Peyer's patch (tissue), 4 donors: ENCODE measurements around the gene SLC26A11. TPM values are rescaled to one million over a fixed set of nuclear protein-coding genes. Genes with fewer than 3 reads are reported as not detected.

Experiments
- DNase-seq, 3 donors: peaks; one replicate each; pipeline ENCODE4 v3.0.0-alpha.2; 2017 to 2019
- H3K27ac ChIP-seq, 4 donors: fragments of 200-600 bp; sonication (generic); one replicate each; pipeline ENCODE4 v1.5.1; 2016 to 2019
- H3K27me3 ChIP-seq, 2 donors: fragments of 200-600 bp; sonication (generic); one replicate each; pipeline ENCODE4 v1.5.1; 2019
- H3K36me3 ChIP-seq, 3 donors: fragments of 200-600 bp; sonication (generic); one replicate each; pipeline ENCODE4 v1.5.1; 2016 to 2019
- H3K4me1 ChIP-seq, 4 donors: fragments of 200-600 bp; sonication (generic); one replicate each; pipeline ENCODE4 v1.5.1; 2016 to 2019
- H3K4me3 ChIP-seq, 4 donors: fragments of 200-600 bp; sonication (generic); 1 replicate in 3 of 4; 2 replicates in 1 of 4; pipeline ENCODE4 v1.5.1; 2016 to 2019; ENCODE audit warnings: mild to moderate bottlenecking in 1 of 4
- H3K9me3 ChIP-seq, 4 donors: fragments of 200-600 bp; sonication (generic); one replicate each; pipeline ENCODE4 v1.5.1; 2016 to 2019; ENCODE audit warnings: mild to moderate bottlenecking in 1 of 4
- POLR2A ChIP-seq, 2 donors: fragments of 450-650 bp; IDR thresholded peaks; one replicate each; pipeline ENCODE4 v1.5.1; 2017; ENCODE audit warnings: antibody characterized with exemption in 2 of 2, mild to moderate bottlenecking in 2 of 2, moderate library complexity in 2 of 2
- total RNA-seq, 4 donors: library from RNA; depleted of rRNA; stranded (reverse); fragments of >200 nt; gene quantifications; one replicate each; pipeline ENCODE4 v1.1.0, GENCODE V29; 2016
- TF ChIP-seq, protein P1 (sequence below), 6 experiments: fragments of 450-650 bp in 4 of 6; fragments of 200-600 bp in 2 of 6; sonication (generic) in 1 of 6; IDR thresholded peaks; one replicate each; pipeline ENCODE4 v1.5.1; 2017 to 2019; ENCODE audit warnings: antibody characterized with exemption in 6 of 6, mild to moderate bottlenecking in 3 of 6, moderate library complexity in 1 of 6

SLC26A11 gene
- total RNA-seq, 4 donors from 2014 or later = 28.1 to 42.9 (median 33.1) TPM

DNA sequence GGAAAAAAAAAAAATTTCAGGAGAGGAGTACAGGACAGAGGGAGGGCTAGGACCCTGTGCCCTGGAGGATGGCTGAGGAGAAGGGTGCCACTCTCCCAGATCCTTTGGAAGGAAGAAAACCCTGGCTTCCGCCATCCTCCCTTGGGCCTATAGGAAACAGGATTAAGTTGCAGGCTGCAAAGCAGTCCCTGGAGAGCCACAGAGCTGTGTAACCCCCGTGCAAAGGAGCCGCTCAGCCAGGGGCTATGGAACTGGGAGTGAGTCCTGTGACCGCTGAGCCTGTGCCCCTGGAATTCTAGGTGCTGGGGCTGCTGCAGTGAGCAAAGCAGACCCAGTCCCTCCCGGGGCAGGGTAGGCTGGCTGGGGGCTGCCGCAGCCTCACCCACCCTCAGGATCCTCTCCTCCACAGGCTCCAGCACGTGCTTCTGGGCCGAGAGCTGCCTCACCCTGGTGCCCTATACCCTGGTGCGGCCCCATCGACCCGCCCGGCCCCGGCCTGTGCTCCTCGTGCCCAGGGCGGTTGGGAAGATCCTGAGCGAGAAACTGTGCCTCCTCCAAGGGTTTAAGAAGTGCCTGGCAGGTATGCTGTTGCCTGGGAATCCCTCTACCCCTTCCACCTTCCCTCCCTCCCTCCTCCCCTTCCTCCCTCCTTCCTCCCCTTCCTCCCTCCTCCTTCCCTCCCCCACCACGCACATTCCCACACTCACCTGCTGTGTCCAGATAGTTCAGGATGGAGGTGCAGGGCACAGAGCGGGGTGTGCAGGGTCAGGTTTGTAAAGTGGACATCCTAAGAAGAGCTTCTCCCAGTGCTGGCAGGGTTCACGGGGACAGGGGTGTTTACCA is 15.4 kb upstream of the SLC26A11 start:
- no peak for DNase-seq
- Histone ChIP-seq H3K4me1 (no peaks in the 10 kb centered on the region), H3K27me3 (no peaks in the 10 kb centered on the region), H3K27ac (no peak overlapping the region), H3K9me3 (no peaks in the 10 kb centered on the region), H3K36me3 (peaks cover 0 to 10% (median 0%) of the 10 kb centered on the region in 3 donors), H3K4me3 (no peak overlapping the region)
- TF ChIP-seq, protein P1, sequence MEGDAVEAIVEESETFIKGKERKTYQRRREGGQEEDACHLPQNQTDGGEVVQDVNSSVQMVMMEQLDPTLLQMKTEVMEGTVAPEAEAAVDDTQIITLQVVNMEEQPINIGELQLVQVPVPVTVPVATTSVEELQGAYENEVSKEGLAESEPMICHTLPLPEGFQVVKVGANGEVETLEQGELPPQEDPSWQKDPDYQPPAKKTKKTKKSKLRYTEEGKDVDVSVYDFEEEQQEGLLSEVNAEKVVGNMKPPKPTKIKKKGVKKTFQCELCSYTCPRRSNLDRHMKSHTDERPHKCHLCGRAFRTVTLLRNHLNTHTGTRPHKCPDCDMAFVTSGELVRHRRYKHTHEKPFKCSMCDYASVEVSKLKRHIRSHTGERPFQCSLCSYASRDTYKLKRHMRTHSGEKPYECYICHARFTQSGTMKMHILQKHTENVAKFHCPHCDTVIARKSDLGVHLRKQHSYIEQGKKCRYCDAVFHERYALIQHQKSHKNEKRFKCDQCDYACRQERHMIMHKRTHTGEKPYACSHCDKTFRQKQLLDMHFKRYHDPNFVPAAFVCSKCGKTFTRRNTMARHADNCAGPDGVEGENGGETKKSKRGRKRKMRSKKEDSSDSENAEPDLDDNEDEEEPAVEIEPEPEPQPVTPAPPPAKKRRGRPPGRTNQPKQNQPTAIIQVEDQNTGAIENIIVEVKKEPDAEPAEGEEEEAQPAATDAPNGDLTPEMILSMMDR (IDR thresholded peaks at IDR 0.05) = no peak
- TF ChIP-seq POLR2A (IDR thresholded peaks at IDR 0.05) = no peak

DNA sequence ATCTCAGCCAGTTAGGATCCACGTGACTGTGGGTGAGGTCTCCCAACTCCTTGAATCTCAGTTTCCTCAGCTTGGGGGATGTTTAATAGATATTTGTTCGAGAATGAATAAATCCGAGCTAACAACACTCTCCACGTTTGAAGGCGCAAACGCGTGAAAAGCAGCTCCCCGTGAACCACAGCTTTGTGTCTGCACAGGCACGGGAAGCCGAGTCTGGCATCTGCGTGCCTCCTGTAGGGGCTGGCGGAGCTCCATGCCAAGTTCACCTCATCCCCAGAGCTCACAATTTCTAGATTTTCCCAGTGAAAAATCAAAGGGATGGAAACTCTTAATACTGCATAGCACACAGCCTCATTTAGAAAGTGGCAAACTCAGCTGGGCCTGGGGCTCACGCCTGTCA is 14.4 kb upstream of the SLC26A11 start:
- DNase-seq = no peak
- Histone ChIP-seq H3K27ac (no peak overlapping the region), H3K9me3 (no peaks in the 10 kb centered on the region), H3K4me3 (no peak overlapping the region), H3K4me1 (no peaks in the 10 kb centered on the region), H3K27me3 (no peaks in the 10 kb centered on the region), H3K36me3 (peaks cover 0 to 20% (median 0%) of the 10 kb centered on the region in 3 donors)
- no peak for TF ChIP-seq POLR2A (IDR thresholded peaks at IDR 0.05)
- TF ChIP-seq, protein P1 (IDR thresholded peaks at IDR 0.05) = no peak

DNA sequence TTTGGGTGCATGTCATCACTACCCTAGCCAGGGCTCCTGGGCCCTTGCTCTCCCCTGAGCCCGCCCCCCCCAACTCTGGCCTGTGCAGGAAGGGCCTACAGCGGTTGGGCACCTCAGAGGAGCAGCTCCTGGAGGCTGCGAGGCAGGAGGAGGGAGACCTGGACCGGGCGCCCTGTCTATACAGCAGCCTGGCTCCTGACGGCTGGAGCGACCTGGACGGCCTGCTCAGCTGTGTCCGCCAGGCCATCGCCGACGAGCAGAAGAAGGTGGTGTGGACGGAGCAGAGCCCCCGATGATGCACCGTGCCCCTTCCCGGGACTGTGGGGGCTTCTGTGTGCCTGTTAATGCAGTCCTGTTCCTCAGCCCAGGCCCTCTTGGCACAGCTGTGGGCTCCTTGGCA is 12.2 kb upstream of the SLC26A11 start:
- no peak overlapping the region for H3K4me3 ChIP-seq
- no peaks in the 10 kb centered on the region for H3K9me3 ChIP-seq
- TF ChIP-seq, protein P1 (IDR thresholded peaks at IDR 0.05) = no peak
- no peak for TF ChIP-seq POLR2A (IDR thresholded peaks at IDR 0.05)
- DNase-seq = no peak
- no peaks in the 10 kb centered on the region for H3K4me1 ChIP-seq
- no peaks in the 10 kb centered on the region for H3K27me3 ChIP-seq
- H3K36me3 ChIP-seq = peaks cover 0 to 41% (median 0%) of the 10 kb centered on the region in 3 donors
- H3K27ac ChIP-seq = no peak overlapping the region

DNA sequence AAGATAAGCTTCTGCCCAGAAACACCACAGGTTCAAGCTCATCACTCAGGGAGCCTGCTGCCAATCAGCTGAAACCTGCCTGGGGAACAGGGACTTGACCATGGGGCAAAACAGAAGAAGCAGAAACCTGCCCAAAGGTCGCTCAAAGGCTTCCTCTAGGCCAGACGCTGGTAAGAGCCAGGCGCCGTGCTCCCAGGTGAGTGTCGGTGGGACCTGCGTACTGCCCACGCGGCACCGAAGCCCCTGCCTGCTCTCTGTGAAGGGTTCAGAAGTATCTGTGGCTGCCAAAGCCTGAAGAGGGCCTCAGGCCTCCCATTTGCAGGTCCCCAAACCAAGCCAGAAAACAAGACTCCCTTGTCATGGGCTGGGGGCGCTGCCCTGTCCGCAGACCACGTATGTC is 10.5 kb upstream of the SLC26A11 start:
- Histone ChIP-seq H3K9me3 (no peaks in the 10 kb centered on the region), H3K4me3 (no peak overlapping the region), H3K4me1 (no peaks in the 10 kb centered on the region), H3K36me3 (peaks cover 0 to 55% (median 0%) of the 10 kb centered on the region in 3 donors), H3K27ac (no peak overlapping the region), H3K27me3 (no peaks in the 10 kb centered on the region)
- no peak for DNase-seq
- no peak for TF ChIP-seq POLR2A (IDR thresholded peaks at IDR 0.05)
- TF ChIP-seq, protein P1 (IDR thresholded peaks at IDR 0.05) = no peak

DNA sequence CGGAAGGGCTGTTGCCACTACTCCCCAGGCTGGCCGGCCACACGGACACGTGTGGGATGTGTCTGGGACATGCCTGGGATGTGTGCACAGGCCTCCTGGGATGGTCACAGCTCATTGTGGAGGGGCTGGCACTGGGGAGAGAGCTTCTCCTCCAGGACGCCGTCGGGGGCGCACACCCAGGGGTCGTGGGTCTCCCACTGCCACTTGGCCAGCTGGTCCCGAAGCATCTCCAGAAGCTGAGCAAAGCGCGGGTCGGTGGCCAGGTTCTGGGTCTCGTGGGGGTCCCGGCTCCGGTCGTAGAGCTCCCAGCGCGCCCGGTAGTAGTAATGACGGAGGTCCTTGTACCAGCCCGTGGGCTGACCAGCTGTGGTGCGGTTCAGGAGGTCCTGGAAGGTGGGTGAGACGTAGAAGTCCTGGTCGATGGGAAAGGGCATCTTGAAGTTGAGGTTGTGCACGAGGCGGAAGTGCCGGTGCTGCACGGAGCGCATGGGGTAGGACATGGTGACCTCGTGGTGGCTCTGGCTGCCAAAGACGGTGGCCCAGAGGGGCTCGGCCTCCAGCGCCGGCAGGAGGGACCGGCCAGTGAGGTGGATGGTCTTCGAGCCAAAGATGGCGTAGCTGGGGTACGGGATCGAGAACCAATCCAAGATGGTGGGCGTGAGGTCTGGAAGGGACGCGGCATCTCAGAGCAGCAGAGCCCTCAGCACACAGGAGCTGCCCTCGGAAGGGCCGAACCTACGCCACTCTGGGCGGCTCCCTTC is 9.7 kb upstream of the SLC26A11 start:
- Histone ChIP-seq H3K4me3 (no peak overlapping the region), H3K27me3 (no peaks in the 10 kb centered on the region), H3K27ac (no peak overlapping the region), H3K4me1 (no peaks in the 10 kb centered on the region), H3K36me3 (peaks cover 0 to 60% (median 0%) of the 10 kb centered on the region in 3 donors), H3K9me3 (no peaks in the 10 kb centered on the region)
- TF ChIP-seq, protein P1 (IDR thresholded peaks at IDR 0.05) = no peak
- TF ChIP-seq POLR2A (IDR thresholded peaks at IDR 0.05) = no peak
- no peak for DNase-seq
